DOHH2 (cell line): ENCODE results near the gene PSORS1C2.

Source experiments
- H3F3A ChIP-seq: fragments of 200-600 bp; sonication (generic), shearing (Covaris generic); 2 replicates; pipeline ENCODE4 v1.6.0; 2016; ENCODE audit warnings: antibody characterized with exemption, mild to moderate bottlenecking; ENCODE audit not compliant: control insufficient read depth, insufficient read depth
- H3K27ac ChIP-seq: fragments of 200-600 bp; sonication (generic); 2 replicates; pipeline ENCODE4 v1.5.1; 2014; ENCODE audit warnings: low read depth, mild to moderate bottlenecking, low read length, moderate library complexity
- H3K27me3 ChIP-seq: fragments of 200-600 bp; sonication (generic); 2 replicates; pipeline ENCODE4 v1.6.1; 2014; ENCODE audit warnings: mild to moderate bottlenecking, low read length, mixed read lengths; ENCODE audit not compliant: control insufficient read depth
- H3K36me3 ChIP-seq: fragments of 200-600 bp; sonication (generic); 2 replicates; pipeline ENCODE4 v1.6.1; 2014; ENCODE audit warnings: mild to moderate bottlenecking, low read length, moderate library complexity, mixed read lengths; ENCODE audit not compliant: control insufficient read depth
- H3K4me1 ChIP-seq: fragments of 200-600 bp; sonication (generic); 2 replicates; pipeline ENCODE4 v1.6.1; 2014; ENCODE audit warnings: mild to moderate bottlenecking, low read length, mixed read lengths; ENCODE audit not compliant: control insufficient read depth
- H3K4me2 ChIP-seq: fragments of 200-600 bp; sonication (generic); 2 replicates; pipeline ENCODE4 v1.6.0; 2014; ENCODE audit warnings: mild to moderate bottlenecking, low read length, moderate library complexity
- H3K4me3 ChIP-seq: fragments of 200-600 bp; sonication (generic); 2 replicates; pipeline ENCODE4 v1.5.1; 2014; ENCODE audit warnings: mild to moderate bottlenecking, low read length, mixed read lengths
- H3K79me2 ChIP-seq: fragments of 200-600 bp; sonication (generic); 2 replicates; pipeline ENCODE4 v1.6.1; 2014; ENCODE audit warnings: mild to moderate bottlenecking, low read length, mixed read lengths; ENCODE audit not compliant: control insufficient read depth
- H3K9me2 ChIP-seq: fragments of 200-600 bp; sonication (generic); replicated peaks from 2 replicates; pipeline ENCODE4 v1.6.1; 2014; ENCODE audit warnings: mild to moderate bottlenecking, low read length, mixed read lengths; ENCODE audit not compliant: control insufficient read depth
- H3K9me3 ChIP-seq: fragments of 200-600 bp; sonication (generic); 2 replicates; pipeline ENCODE4 v1.6.1; 2014; ENCODE audit warnings: antibody characterized with exemption, low read length, mixed read lengths; ENCODE audit not compliant: control insufficient read depth, insufficient read depth
- H4K20me1 ChIP-seq: fragments of 200-600 bp; sonication (generic); 2 replicates; pipeline ENCODE4 v1.6.0; 2014; ENCODE audit warnings: low read depth, mild to moderate bottlenecking, antibody characterized with exemption, low read length, moderate library complexity; ENCODE audit not compliant: control insufficient read depth, insufficient read depth
- EZH2phosphoT487 ChIP-seq: fragments of 200-600 bp; sonication (generic); IDR thresholded peaks from 2 replicates; pipeline ENCODE4 v1.6.1; 2017; ENCODE audit warnings: borderline replicate concordance, mild to moderate bottlenecking, antibody characterized with exemption, low read length, moderate library complexity, mixed read lengths
- TF ChIP-seq, protein P1 (sequence below): fragments of 200-600 bp; sonication (generic); IDR thresholded peaks from one replicate; pipeline ENCODE4 v1.5.1; 2014; ENCODE audit warnings: antibody characterized with exemption, mild to moderate bottlenecking, low read depth, low read length; ENCODE audit not compliant: poor library complexity, severe bottlenecking

The PSORS1C2 gene

DNA sequence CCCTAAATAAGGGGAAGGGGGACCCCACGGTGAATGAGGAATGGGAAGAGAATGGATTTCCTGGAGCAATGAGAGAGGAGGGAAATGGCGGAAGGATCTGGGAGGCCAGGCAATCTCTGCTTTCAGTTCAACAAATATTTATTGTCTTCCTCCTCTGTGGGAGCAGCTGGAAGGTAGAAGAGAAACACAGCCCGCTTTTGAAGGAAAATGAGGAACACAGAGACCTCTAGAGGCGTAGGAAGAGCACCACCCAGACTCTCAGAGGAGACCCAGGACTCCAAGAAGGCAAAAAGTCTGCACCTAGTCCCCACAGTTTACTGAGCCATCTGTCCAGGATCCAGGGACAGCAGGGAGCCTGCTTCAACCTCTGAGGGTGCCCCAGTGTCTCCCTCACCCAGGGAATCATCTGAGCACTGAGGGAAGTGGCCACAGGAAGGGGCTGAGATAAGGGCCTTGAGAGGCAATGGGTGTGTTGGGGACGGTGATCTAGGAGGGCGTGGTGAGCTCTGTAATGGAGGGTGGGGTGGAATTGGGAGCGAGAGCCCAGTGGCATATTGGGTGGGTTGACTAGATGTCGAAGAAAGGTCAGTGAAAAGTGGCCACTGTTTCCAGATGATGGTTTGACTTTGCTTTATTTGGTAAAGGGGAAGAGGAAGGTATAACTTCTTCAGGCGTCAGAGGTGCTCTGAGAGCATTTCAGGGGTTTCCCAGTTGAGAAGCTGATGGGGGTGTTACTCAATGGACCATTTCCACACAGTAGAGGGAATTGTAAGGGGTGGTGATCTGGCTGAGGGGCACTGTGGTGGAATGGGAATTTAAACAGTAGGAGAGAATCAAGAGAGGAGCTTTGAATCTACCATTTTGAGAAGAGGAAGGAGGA lies 23.7 kb downstream of the PSORS1C2 start:
- Histone ChIP-seq H3K9me3 (no peaks in the 10 kb centered on the region), H3K4me1 (no peaks in the 10 kb centered on the region), H3K4me3 (no peak overlapping the region), H3K27ac (no peak overlapping the region), H3K9me2 (no peaks in the 10 kb centered on the region), H3K4me2 (no peak overlapping the region), H3K79me2 (no peaks in the 10 kb centered on the region), H3F3A (no peaks in the 10 kb centered on the region), H4K20me1 (no peaks in the 10 kb centered on the region), H3K27me3 (peaks cover 8% of the 10 kb centered on the region; the same call in 1 of the 2 replicates), H3K36me3 (no peaks in the 10 kb centered on the region)
- TF ChIP-seq, protein P1, sequence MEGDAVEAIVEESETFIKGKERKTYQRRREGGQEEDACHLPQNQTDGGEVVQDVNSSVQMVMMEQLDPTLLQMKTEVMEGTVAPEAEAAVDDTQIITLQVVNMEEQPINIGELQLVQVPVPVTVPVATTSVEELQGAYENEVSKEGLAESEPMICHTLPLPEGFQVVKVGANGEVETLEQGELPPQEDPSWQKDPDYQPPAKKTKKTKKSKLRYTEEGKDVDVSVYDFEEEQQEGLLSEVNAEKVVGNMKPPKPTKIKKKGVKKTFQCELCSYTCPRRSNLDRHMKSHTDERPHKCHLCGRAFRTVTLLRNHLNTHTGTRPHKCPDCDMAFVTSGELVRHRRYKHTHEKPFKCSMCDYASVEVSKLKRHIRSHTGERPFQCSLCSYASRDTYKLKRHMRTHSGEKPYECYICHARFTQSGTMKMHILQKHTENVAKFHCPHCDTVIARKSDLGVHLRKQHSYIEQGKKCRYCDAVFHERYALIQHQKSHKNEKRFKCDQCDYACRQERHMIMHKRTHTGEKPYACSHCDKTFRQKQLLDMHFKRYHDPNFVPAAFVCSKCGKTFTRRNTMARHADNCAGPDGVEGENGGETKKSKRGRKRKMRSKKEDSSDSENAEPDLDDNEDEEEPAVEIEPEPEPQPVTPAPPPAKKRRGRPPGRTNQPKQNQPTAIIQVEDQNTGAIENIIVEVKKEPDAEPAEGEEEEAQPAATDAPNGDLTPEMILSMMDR: peak; percentile 38
- no peak for TF ChIP-seq EZH2phosphoT487

DNA sequence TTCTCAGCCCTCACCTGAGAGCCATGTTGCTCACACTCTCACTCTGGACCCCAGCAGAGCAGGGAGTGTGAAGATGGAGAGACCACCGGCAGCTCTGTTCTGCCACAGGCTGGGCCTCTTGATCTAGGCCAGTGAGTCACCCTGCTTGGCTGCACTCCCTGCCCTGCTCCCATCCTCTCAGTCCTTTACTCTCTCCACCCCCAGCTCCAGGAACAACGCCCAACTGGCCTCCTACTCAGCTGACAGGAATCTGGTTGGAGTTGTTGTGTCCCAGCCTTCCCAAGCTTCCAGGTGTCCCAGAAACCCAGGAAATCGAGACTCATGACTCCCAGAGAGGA lies 24.4 kb downstream of the PSORS1C2 start, which contains the start of gene PSORS1C1:
PSORS1C1 (plus strand) TSS at position 260 of the 338 bp plus-strand sequence. CDS start 14,833 bp downstream, outside the sequence.
- H3K27me3 ChIP-seq: peaks cover 11% of the 10 kb centered on the region; the same call in 1 of the 2 replicates
- no peak within 1 kb of the TSS for H3K4me3 ChIP-seq
- H3K4me2 ChIP-seq: no peak within 1 kb of the TSS

DNA sequence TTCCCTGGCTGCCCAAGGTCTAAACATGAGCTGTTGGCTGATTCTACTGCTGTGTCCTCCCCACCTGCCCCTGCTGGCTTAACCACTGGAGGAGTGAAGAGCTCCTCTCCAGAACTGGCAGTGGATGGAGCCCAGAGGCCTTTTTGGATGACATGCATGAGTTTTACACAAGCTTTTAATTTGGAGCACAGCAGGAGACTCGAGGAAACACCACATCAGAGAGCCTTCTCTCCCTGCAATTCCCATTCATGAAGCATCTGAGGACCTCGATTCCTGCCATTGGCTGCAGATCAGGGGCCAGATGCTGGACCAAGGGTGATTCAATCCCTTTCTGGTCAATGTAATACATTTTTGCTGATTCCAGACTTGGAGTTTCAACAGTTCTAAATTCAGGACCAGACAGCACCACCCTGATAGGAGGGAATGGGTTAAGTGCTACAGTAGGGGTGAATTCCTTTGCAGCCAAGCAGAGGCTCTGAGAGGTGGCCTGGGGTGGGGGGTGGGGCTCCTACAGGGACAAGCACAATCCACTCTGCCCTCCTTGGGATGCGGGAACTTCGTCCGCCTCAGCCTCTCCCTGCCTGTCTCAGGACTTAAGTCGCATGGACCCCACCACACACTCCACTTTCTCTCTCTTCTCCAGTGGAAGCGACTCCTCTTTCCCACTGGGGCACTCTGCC lies 24.9 kb downstream of the PSORS1C2 start:
- Histone ChIP-seq H4K20me1 (no peaks in the 10 kb centered on the region), H3K9me3 (no peaks in the 10 kb centered on the region), H3K79me2 (no peaks in the 10 kb centered on the region), H3K4me1 (no peaks in the 10 kb centered on the region), H3F3A (no peaks in the 10 kb centered on the region), H3K27me3 (peaks cover 11% of the 10 kb centered on the region; the same call in 1 of the 2 replicates), H3K36me3 (no peaks in the 10 kb centered on the region), H3K4me3 (no peak overlapping the region), H3K9me2 (no peaks in the 10 kb centered on the region), H3K4me2 (no peak overlapping the region), H3K27ac (no peak overlapping the region)
- TF ChIP-seq, protein P1: no peak
- TF ChIP-seq EZH2phosphoT487: no peak

More for the DNA sequence above, 24.4 kb downstream of the PSORS1C2 start, which contains the start of gene PSORS1C1:
- no peaks in the 10 kb centered on the region for H3F3A ChIP-seq
- no peaks in the 10 kb centered on the region for H4K20me1 ChIP-seq
- no peaks in the 10 kb centered on the region for H3K36me3 ChIP-seq
- H3K4me1 ChIP-seq: no peaks in the 10 kb centered on the region
- no peak for TF ChIP-seq EZH2phosphoT487
- TF ChIP-seq, protein P1: no peak
- no peak within 1 kb of the TSS for H3K27ac ChIP-seq
- no peaks in the 10 kb centered on the region for H3K9me2 ChIP-seq
- no peaks in the 10 kb centered on the region for H3K9me3 ChIP-seq
- no peaks in the 10 kb centered on the region for H3K79me2 ChIP-seq
